PFSK-1 (cell line): ENCODE data around the gene CCDC192.

ENCODE experiments used
- POLR2AphosphoS5 ChIP-seq: IDR thresholded peaks from 2 replicates; pipeline ENCODE4 v1.6.1; 2012; ENCODE audit warnings: low read depth, mild to moderate bottlenecking, control low read depth, low read length, moderate library complexity
- REST ChIP-seq, 2 experiments: IDR thresholded peaks; 2 replicates each; pipeline versions ENCODE4 v1.6.1 to v1.8.0; 2011 to 2012; ENCODE audit warnings: low read depth in 2 of 2, low read length in 2 of 2, control low read depth in 1 of 2, inconsistent platforms in 1 of 2, mild to moderate bottlenecking in 1 of 2, moderate library complexity in 1 of 2; ENCODE audit not compliant: insufficient read depth in 1 of 2

GRCh38 chr5:127664093-127664492 is 39.1 kb upstream of the CCDC192 start:
- TF ChIP-seq POLR2AphosphoS5 (no peak), REST (IDR thresholded peaks at IDR 0.05; ENCODE audit: insufficient read depth in 1 of 2, low read depth in 2 of 2, low read length in 2 of 2) (no peak)
